Mucosa of gallbladder (tissue), 1 donor: Measurements from ENCODE around the gene PRR36. TPM values are rescaled to one million over a fixed set of nuclear protein-coding genes. Genes with fewer than 3 reads are reported as not detected.

ENCODE experiments used
- DNase-seq: peaks from one replicate; pipeline ENCODE4 v3.0.0-alpha.2; 2020; ENCODE audit warnings: low spot score
- total RNA-seq: library from RNA; stranded (reverse); gene quantifications from one replicate; pipeline ENCODE4 v1.2.1, GENCODE V29; 2021
- donor health status: DM: no; HTN: no; CAD: no.

Gene PRR36
- total RNA-seq, 1 donor from 2014 or later = 1.6 TPM

DNA sequence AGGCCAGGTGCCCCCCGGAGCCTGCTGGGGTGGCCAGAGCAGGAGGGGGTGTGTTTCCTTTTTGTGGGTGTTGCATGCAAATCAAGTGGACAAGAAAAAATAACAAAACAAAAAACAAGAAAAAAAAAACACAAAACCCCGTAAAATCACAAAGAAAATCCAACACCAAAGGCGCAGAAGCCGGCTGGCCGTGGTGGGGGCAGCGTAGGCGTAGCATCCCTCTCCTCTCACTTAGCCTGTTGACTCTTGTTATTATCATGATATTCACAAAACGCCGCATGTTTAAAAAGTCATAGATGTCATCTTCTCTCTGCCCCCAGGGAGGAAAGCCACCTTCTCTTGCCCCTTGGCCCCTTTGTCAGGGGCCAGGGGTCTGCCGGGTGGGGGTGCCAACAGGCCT lies 39.5 kb upstream of the PRR36 start:
- no peak for DNase-seq

GRCh38 chr19:7912697-7913564 lies 38.7 kb upstream of the PRR36 start:
- DNase-seq = no peak

- DNase-seq = no peak
These were observed 38.0 kb upstream of the PRR36 start for GRCh38 chr19:7912144-7912696.

DNA sequence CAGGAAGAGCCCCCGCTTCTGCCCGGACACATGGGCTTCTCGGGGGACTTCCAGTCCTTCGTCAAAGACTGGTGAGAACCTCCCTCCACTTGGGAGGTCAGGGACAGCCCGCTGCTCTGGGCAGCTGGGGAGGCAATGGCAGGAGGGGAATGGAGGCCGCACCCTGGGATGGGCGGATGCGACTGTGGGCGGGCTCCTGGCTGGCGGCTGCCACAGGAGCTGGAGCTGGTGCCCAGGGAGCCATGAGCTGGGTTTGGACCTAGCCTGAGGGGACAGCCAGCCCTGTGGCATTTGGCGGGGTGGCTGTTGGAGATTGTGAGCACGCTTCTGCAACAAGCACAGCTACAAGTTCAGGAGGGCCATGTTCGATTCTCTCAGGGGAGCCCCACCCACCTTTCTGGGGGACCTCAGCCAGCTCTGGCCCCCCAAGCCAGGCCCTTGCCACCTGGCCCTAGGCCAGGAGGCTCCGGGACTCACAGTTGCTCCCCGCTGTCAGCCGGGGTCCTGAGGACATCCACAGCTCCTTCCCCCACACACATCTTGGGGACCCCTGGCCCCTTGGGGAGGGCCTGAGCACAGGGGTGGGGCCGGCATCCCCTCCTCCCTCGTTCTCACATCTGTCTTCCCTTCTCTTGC lies 37.4 kb upstream of the PRR36 start:
- no peak for DNase-seq

DNA sequence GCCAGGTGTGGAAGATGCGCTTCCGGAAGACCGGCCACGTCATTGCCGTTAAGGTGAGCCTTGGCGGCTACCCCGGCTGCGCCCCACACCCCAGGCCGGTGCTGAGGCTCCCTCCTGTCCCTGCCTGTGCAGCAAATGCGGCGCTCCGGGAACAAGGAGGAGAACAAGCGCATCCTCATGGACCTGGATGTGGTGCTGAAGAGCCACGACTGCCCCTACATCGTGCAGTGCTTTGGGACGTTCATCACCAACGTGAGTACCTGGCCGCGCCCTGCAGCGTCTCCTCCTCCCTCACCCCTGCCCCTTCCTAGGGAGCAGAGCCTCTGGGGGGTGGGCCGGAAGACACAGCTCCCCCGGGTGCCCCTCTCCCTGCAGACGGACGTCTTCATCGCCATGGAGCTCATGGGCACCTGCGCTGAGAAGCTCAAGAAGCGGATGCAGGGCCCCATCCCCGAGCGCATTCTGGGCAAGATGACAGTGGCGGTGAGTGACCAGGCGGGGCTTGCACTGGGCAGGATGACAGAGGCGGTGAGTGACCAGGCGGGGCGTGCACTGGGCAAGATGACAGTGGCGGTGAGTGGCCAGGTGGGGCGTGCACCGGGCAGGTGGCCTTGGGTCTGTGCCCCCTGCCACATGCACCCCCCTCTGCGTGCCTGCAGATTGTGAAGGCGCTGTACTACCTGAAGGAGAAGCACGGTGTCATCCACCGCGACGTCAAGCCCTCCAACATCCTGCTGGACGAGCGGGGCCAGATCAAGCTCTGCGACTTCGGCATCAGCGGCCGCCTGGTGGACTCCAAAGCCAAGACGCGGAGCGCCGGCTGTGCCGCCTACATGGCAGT lies 36.4 kb upstream of the PRR36 start:
- no peak for DNase-seq

GRCh38 chr19:7909471-7910067 lies 35.4 kb upstream of the PRR36 start:
- no peak for DNase-seq

DNA sequence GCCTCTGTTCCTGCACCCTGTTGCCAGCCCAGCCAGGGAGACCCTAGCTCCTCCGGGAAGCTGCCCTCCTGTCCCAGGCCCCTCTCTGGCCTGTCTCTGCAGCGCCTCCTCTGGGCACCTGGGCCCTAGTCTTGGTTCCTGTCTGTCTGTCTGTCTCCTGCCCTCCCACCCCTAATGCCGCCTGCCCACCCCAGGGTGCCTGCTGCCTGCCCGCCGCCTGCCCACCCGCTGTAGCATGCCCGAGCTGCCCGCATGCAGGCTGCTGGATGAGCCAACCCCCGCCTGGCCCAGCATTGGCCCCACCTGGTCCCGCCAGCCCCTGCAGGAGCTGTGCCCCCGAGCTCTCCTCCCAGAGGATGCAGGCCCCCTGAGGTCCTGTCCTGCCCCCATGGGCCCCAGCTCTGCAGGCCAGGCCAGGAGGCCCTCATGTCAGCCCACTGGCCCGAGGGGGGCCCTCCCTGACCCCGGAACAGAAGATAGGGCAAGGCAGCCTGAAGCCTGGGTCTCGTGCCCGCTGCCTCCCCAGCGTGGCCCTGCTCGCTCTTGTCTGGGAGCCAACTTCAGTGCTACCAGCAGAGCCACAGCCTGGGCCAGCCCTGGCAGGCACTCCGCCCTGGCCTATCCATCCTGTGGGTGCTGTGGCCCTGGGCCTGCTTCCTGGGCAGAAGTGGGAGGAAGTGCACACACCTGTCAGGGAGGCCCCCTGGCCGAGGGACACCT lies 34.7 kb upstream of the PRR36 start:
- no peak for DNase-seq

DNA sequence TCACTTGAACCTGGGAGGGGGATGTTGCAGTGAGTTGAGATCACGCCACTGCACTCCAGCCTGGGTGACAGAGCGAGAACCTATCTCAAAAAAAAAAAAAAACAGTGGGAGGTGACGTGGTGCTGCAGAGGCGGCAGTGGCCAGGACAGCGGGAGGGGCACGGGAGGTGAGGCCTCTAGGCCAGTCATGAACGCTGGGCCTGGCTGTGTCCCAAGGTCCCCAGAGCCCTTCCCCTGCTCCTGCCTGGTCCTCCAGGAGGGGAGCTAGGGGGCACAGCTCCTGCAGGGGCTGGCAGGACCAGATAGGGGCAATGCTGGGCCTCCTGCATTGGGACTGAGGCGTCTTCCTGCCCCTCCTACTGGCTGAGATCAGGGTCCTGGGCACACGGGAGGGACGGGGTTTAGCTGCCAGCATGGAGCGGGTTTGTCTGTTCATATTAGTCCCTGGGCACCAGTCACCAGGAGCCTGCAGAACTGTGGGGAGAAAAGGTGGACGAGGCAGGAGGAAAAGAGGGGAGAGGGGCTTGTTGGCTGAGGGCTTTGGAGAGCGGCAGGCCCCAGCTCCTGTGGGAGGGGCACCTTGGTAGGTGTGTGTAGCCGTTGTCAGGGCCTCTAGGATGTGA lies 34.0 kb upstream of the PRR36 start:
- no peak for DNase-seq

- no peak for DNase-seq
These were observed 33.4 kb upstream of the PRR36 start for GRCh38 chr19:7907544-7907943.

- DNase-seq = no peak
These were observed 32.9 kb upstream of the PRR36 start for GRCh38 chr19:7907122-7907521.

- DNase-seq = no peak
These were observed 31.7 kb upstream of the PRR36 start for GRCh38 chr19:7905859-7906258.

DNA sequence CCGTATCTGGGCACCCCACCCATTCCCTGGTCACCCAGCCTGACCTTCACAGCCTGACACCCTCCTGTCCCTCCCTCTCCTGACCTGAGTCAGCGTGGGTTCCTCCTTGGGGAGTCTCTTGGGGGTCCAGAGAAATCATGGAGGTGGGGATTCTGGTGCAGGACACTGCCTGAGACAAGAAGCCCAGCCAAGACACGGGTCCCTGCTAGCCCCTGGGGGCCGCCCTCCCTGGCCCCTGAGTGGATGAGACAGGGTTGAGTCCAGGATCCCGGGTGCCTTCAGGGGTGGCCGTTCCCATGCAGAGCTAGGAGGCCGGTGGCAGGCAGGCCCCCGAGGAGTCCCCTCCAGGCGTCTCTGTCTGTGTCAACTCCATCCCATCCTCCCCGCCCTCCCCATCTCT lies 31.1 kb upstream of the PRR36 start:
- no peak for DNase-seq

GRCh38 chr19:7904074-7905020 lies 30.2 kb upstream of the PRR36 start:
- peak; percentile 43 for DNase-seq

DNA sequence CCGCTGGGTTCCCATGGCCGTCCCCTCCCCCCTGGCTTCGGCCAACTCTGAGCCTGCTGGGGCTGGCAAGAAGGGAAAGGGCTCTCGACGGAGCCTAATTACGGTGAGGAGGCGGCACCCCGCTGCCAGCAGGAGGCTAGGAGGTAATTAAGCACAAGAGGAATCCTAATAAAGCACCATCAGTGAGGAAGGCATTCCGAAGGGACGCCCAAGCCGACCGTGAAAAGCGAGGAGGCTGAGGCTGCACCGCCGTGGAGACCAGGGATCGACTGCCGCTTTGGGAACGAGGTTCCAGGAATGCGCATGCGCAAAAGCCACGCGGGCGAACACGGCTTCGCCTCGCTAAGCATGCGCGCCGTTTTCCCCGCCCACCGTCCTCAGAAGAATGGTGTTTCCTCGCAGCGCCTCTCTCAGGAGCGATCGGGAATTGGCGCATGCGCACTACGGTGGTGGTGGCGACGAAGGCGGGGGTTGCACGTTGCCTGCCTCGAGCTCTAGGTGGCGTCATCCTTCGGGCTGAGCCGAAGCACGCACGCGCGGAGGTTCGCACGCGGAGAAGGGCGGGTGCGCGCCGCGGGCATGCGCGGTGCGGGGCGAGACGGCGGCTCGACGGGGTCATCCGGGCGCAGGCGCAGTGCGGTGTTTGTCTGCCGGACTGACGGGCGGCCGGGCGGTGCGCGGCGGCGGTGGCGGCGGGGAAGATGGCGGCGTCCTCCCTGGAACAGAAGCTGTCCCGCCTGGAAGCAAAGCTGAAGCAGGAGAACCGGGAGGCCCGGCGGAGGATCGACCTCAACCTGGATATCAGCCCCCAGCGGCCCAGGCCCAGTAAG lies 29.3 kb upstream of the PRR36 start, which contains the start of gene MAP2K7:
Gene MAP2K7, plus strand, starts transcription at position 634 of the 830 bp plus-strand sequence. Its CDS starts 68 bp downstream, at position 702.
- peak; percentile 100 for DNase-seq

- DNase-seq = no peak
These were observed 28.6 kb upstream of the PRR36 start for GRCh38 chr19:7902796-7903243.

GRCh38 chr19:7901337-7901736 lies 27.1 kb upstream of the PRR36 start:
- DNase-seq = no peak

DNA sequence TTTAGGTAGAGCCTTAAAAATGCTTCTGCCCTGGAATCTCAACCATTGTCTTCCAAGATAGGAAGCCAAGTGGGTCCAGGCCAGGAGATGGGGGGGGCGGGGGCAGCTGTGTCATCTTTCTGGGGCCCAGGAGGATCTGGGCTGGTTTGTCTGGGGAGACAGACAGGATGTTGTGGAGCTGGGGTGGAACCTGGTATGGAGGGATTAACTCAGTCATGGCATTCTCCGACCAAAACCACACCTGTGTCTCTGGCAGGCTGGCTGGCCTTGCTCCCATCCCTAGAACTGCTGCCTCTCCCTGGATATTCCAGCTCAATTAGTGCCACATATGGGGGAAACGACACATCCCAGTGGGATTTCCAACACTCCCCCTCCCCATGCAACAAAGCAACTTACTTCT lies 26.7 kb upstream of the PRR36 start:
- DNase-seq = no peak

- no peak for DNase-seq
These were observed 26.2 kb upstream of the PRR36 start for GRCh38 chr19:7900401-7900870.
